Body of pancreas (tissue), 4 donors: ENCODE data around the gene GMDS.

ENCODE experiments used
- CTCF ChIP-seq, 7 experiments: fragments of 450-650 bp in 4 of 7; fragments of 200-600 bp in 3 of 7; sonication (generic) in 3 of 7; IDR thresholded peaks; one replicate each; pipeline ENCODE4 v1.5.1; 2016 to 2019; ENCODE audit warnings: antibody characterized with exemption in 7 of 7
- POLR2A ChIP-seq, 3 donors: fragments of 450-650 bp; IDR thresholded peaks; one replicate each; pipeline ENCODE4 v1.6.1; 2016; ENCODE audit warnings: antibody characterized with exemption in 3 of 3, mild to moderate bottlenecking in 2 of 3

- no peak for TF ChIP-seq CTCF (IDR thresholded peaks at IDR 0.05)
- no peak for TF ChIP-seq POLR2A (IDR thresholded peaks at IDR 0.05)
These were observed 599.8 kb downstream of the GMDS start for GRCh38 chr6:1645466-1646185.
